ENCODE data around the gene PTPRN2. TPM values are rescaled to one million over a fixed set of nuclear protein-coding genes. Genes with fewer than 3 reads are reported as not detected.

The PTPRN2 gene
- polyA plus RNA-seq, 4 donors: 1.6 to 11.7 (median 4.0) TPM

DNA sequence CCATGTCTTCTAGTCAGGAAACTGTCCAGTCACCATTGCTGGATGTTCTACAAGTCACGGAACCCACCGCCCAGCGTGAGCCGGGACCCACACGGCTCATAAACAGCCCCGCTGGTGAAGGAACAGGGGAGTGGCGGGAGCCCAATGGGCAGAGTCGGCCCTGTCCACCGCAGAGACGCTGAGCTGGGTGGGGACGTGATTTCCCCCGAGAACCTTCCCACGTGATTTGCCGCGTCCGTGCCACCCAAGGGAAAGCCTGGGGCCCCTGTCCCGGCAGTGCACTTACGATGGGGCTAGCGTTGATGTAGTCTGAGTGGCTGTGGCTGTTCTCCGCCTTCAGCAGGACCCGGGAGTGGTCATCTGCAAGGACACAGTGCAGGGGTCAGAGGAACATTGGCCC, 983.9 kb downstream of the PTPRN2 start:
- no peaks in the 10 kb centered on the region for H3K36me3 ChIP-seq (ENCODE audit: control insufficient read depth in 3 of 3, insufficient read depth in 2 of 3, low read depth in 1 of 3, low read length in 3 of 3)
- H3K27me3 ChIP-seq (ENCODE audit: control insufficient read depth in 3 of 3, insufficient read depth in 3 of 3, low read length in 3 of 3): no peaks in the 10 kb centered on the region
- DNase-seq (no peak), FAIRE-seq (no peak)
- no peak overlapping the region for H3K4me3 ChIP-seq (ENCODE audit: low read depth in 1 of 3, low read length in 3 of 3)
- H3K4me1 ChIP-seq (ENCODE audit: control insufficient read depth in 3 of 3, insufficient read depth in 2 of 3, low read depth in 1 of 3, low read length in 2 of 3): no peaks in the 10 kb centered on the region
- H3K9me3 ChIP-seq (ENCODE audit: control insufficient read depth in 2 of 2, insufficient read depth in 1 of 2, low read depth in 1 of 2, low read length in 1 of 2): no peaks in the 10 kb centered on the region
- 87 to 92% (median 91%) methylated on average over 21 of the region's 21 CpGs for WGBS, 3 donors
- no peak overlapping the region for H3K27ac ChIP-seq (ENCODE audit: low read depth in 1 of 3, low read length in 2 of 3)

DNA sequence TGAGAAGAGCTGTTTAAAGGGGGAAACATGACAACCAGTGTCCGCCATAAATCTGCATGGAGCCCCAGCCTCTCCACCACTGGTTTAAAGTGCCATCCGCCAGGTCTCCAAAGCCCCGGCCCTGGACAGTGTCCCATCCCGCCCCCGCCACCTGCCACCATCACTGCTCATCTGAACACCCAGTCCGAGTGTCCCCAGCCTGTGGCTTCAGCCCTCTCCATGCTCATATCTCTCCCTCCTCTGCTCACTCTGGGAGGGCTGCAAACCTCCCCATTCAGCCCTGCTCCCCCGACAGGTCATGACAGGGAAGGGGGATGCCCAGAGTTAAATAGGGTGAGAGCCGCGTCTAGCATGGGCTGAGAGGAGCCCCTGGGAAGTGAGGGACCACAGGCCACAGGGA, 984.6 kb downstream of the PTPRN2 start:
- H3K4me1 ChIP-seq (ENCODE audit: control insufficient read depth in 3 of 3, insufficient read depth in 2 of 3, low read depth in 1 of 3, low read length in 2 of 3): no peaks in the 10 kb centered on the region
- no peak overlapping the region for H3K4me3 ChIP-seq (ENCODE audit: low read depth in 1 of 3, low read length in 3 of 3)
- FAIRE-seq (no peak), DNase-seq (no peak)
- H3K27me3 ChIP-seq (ENCODE audit: control insufficient read depth in 3 of 3, insufficient read depth in 3 of 3, low read length in 3 of 3): no peaks in the 10 kb centered on the region
- no peak overlapping the region for H3K27ac ChIP-seq (ENCODE audit: low read depth in 1 of 3, low read length in 2 of 3)
- H3K36me3 ChIP-seq (ENCODE audit: control insufficient read depth in 3 of 3, insufficient read depth in 2 of 3, low read depth in 1 of 3, low read length in 3 of 3): no peaks in the 10 kb centered on the region
- H3K9me3 ChIP-seq (ENCODE audit: control insufficient read depth in 2 of 2, insufficient read depth in 1 of 2, low read depth in 1 of 2, low read length in 1 of 2): no peaks in the 10 kb centered on the region
- WGBS, 3 donors: 81 to 88% (median 86%) methylated on average over 9 of the region's 9 CpGs

DNA sequence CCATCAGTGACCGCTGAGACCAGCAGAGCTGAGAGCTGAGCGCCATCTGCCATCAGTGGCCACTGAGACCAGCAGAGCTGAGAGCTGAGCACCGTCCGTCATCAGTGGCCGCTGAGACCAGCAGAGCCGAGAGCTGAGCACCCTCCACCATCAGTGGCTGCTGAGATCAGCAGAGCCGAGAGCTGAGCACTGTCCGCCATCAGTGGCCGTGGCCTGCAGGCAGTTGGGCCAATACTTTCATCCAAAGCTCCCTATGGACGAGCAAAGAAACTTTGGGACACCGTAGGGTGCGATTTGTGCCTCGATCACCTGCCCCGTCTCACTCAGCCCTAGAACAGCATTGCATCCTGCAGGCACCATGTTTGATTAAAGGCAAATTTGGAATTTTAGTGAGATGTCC, 985.0 kb downstream of the PTPRN2 start:
- Histone ChIP-seq H3K9me3 (ENCODE audit: control insufficient read depth in 2 of 2, insufficient read depth in 1 of 2, low read depth in 1 of 2, low read length in 1 of 2) (no peaks in the 10 kb centered on the region), H3K4me1 (ENCODE audit: control insufficient read depth in 3 of 3, insufficient read depth in 2 of 3, low read depth in 1 of 3, low read length in 2 of 3) (no peaks in the 10 kb centered on the region), H3K27ac (ENCODE audit: low read depth in 1 of 3, low read length in 2 of 3) (no peak overlapping the region), H3K36me3 (ENCODE audit: control insufficient read depth in 3 of 3, insufficient read depth in 2 of 3, low read depth in 1 of 3, low read length in 3 of 3) (no peaks in the 10 kb centered on the region), H3K4me3 (ENCODE audit: low read depth in 1 of 3, low read length in 3 of 3) (no peak overlapping the region), H3K27me3 (ENCODE audit: control insufficient read depth in 3 of 3, insufficient read depth in 3 of 3, low read length in 3 of 3) (no peaks in the 10 kb centered on the region)
- FAIRE-seq (no peak), DNase-seq (no peak)
- WGBS, 3 donors: 88 to 91% (median 89%) methylated on average over 14 of the region's 14 CpGs

DNA sequence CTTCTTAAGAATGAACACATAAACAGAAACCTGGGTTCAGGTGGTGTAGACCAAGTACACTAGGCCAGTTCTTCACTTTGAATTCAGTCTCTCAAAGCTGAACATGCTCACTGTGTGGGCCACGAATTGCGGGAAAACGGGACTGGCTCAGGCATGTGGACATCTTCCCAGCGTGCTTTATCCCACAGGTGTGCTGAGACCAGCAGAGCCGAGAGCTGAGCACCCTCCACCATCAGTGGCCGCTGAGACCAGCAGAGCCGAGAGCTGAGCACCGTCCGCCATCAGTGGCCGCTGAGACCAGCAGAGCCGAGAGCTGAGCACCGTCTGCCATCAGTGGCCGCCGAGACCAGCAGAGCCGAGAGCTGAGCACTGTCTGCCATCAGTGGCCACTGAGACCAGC, 985.5 kb downstream of the PTPRN2 start:
- Histone ChIP-seq H3K36me3 (ENCODE audit: control insufficient read depth in 3 of 3, insufficient read depth in 2 of 3, low read depth in 1 of 3, low read length in 3 of 3) (no peaks in the 10 kb centered on the region), H3K27ac (ENCODE audit: low read depth in 1 of 3, low read length in 2 of 3) (no peak overlapping the region), H3K9me3 (ENCODE audit: control insufficient read depth in 2 of 2, insufficient read depth in 1 of 2, low read depth in 1 of 2, low read length in 1 of 2) (no peaks in the 10 kb centered on the region), H3K4me1 (ENCODE audit: control insufficient read depth in 3 of 3, insufficient read depth in 2 of 3, low read depth in 1 of 3, low read length in 2 of 3) (no peaks in the 10 kb centered on the region), H3K27me3 (ENCODE audit: control insufficient read depth in 3 of 3, insufficient read depth in 3 of 3, low read length in 3 of 3) (no peaks in the 10 kb centered on the region), H3K4me3 (ENCODE audit: low read depth in 1 of 3, low read length in 3 of 3) (no peak overlapping the region)
- DNase-seq: no peak
- WGBS, 3 donors: 89 to 94% (median 89%) methylated on average over 15 of the region's 15 CpGs
- no peak for FAIRE-seq

- Histone ChIP-seq H3K27me3 (ENCODE audit: control insufficient read depth in 3 of 3, insufficient read depth in 3 of 3, low read length in 3 of 3) (no peaks in the 10 kb centered on the region), H3K36me3 (ENCODE audit: control insufficient read depth in 3 of 3, insufficient read depth in 2 of 3, low read depth in 1 of 3, low read length in 3 of 3) (no peaks in the 10 kb centered on the region), H3K4me3 (ENCODE audit: low read depth in 1 of 3, low read length in 3 of 3) (no peak overlapping the region), H3K4me1 (ENCODE audit: control insufficient read depth in 3 of 3, insufficient read depth in 2 of 3, low read depth in 1 of 3, low read length in 2 of 3) (no peaks in the 10 kb centered on the region), H3K9me3 (ENCODE audit: control insufficient read depth in 2 of 2, insufficient read depth in 1 of 2, low read depth in 1 of 2, low read length in 1 of 2) (no peaks in the 10 kb centered on the region), H3K27ac (ENCODE audit: low read depth in 1 of 3, low read length in 2 of 3) (no peak overlapping the region)
- DNase-seq (no peak), FAIRE-seq (no peak)
- WGBS, 3 donors: 84 to 85% (median 85%) methylated on average over 11 of the region's 11 CpGs
Observed at GRCh38 chr7:157601530-157601929, 986.1 kb downstream of the PTPRN2 start.

GRCh38 chr7:157599491-157599890, 988.1 kb downstream of the PTPRN2 start:
- H3K4me1 ChIP-seq (ENCODE audit: control insufficient read depth in 3 of 3, insufficient read depth in 2 of 3, low read depth in 1 of 3, low read length in 2 of 3): no peaks in the 10 kb centered on the region
- no peak for FAIRE-seq
- no peaks in the 10 kb centered on the region for H3K9me3 ChIP-seq (ENCODE audit: control insufficient read depth in 2 of 2, insufficient read depth in 1 of 2, low read depth in 1 of 2, low read length in 1 of 2)
- no peaks in the 10 kb centered on the region for H3K36me3 ChIP-seq (ENCODE audit: control insufficient read depth in 3 of 3, insufficient read depth in 2 of 3, low read depth in 1 of 3, low read length in 3 of 3)
- 86 to 93% (median 89%) methylated on average over 4 of the region's 4 CpGs for WGBS, 3 donors
- no peak for DNase-seq
- H3K27ac ChIP-seq (ENCODE audit: low read depth in 1 of 3, low read length in 2 of 3): no peak overlapping the region
- H3K27me3 ChIP-seq (ENCODE audit: control insufficient read depth in 3 of 3, insufficient read depth in 3 of 3, low read length in 3 of 3): no peaks in the 10 kb centered on the region
- H3K4me3 ChIP-seq (ENCODE audit: low read depth in 1 of 3, low read length in 3 of 3): no peak overlapping the region

DNA sequence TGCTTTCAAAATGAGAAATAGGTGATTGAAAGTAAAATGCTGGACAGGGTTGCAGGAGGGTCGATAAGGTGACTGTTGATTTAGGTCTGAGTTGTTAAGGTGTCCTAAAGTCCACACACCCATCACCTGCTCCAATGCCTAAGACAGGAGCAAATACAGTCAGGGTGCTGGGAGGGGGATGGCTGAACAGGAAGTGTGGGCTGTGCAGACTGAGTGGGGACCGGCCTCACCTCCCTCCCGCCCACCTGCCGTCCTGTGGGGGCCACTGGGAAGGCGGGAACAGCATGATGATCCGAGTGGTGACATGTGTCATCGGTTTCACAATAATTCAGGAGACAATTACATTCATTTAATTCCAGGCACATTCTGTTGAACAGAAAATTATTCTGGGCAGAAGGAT, 990.1 kb downstream of the PTPRN2 start:
- no peak for FAIRE-seq
- 28 to 56% (median 38%) methylated on average over 7 of the region's 7 CpGs for WGBS, 3 donors
- no peaks in the 10 kb centered on the region for H3K4me1 ChIP-seq (ENCODE audit: control insufficient read depth in 3 of 3, insufficient read depth in 2 of 3, low read depth in 1 of 3, low read length in 2 of 3)
- no peak for DNase-seq
- H3K4me3 ChIP-seq (ENCODE audit: low read depth in 1 of 3, low read length in 3 of 3): no peak overlapping the region
- H3K36me3 ChIP-seq (ENCODE audit: control insufficient read depth in 3 of 3, insufficient read depth in 2 of 3, low read depth in 1 of 3, low read length in 3 of 3): no peaks in the 10 kb centered on the region
- H3K27me3 ChIP-seq (ENCODE audit: control insufficient read depth in 3 of 3, insufficient read depth in 3 of 3, low read length in 3 of 3): no peaks in the 10 kb centered on the region
- H3K27ac ChIP-seq (ENCODE audit: low read depth in 1 of 3, low read length in 2 of 3): no peak overlapping the region
- no peaks in the 10 kb centered on the region for H3K9me3 ChIP-seq (ENCODE audit: control insufficient read depth in 2 of 2, insufficient read depth in 1 of 2, low read depth in 1 of 2, low read length in 1 of 2)

GRCh38 chr7:157596881-157597280, 990.7 kb downstream of the PTPRN2 start:
- no peaks in the 10 kb centered on the region for H3K4me1 ChIP-seq (ENCODE audit: control insufficient read depth in 3 of 3, insufficient read depth in 2 of 3, low read depth in 1 of 3, low read length in 2 of 3)
- 71 to 78% (median 72%) methylated on average over 15 of the region's 15 CpGs for WGBS, 3 donors
- no peaks in the 10 kb centered on the region for H3K36me3 ChIP-seq (ENCODE audit: control insufficient read depth in 3 of 3, insufficient read depth in 2 of 3, low read depth in 1 of 3, low read length in 3 of 3)
- DNase-seq (no peak), FAIRE-seq (no peak)
- no peak overlapping the region for H3K27ac ChIP-seq (ENCODE audit: low read depth in 1 of 3, low read length in 2 of 3)
- no peaks in the 10 kb centered on the region for H3K9me3 ChIP-seq (ENCODE audit: control insufficient read depth in 2 of 2, insufficient read depth in 1 of 2, low read depth in 1 of 2, low read length in 1 of 2)
- no peaks in the 10 kb centered on the region for H3K27me3 ChIP-seq (ENCODE audit: control insufficient read depth in 3 of 3, insufficient read depth in 3 of 3, low read length in 3 of 3)
- no peak overlapping the region for H3K4me3 ChIP-seq (ENCODE audit: low read depth in 1 of 3, low read length in 3 of 3)

GRCh38 chr7:157596471-157596870, 991.2 kb downstream of the PTPRN2 start:
- no peaks in the 10 kb centered on the region for H3K36me3 ChIP-seq (ENCODE audit: control insufficient read depth in 3 of 3, insufficient read depth in 2 of 3, low read depth in 1 of 3, low read length in 3 of 3)
- H3K27me3 ChIP-seq (ENCODE audit: control insufficient read depth in 3 of 3, insufficient read depth in 3 of 3, low read length in 3 of 3): no peaks in the 10 kb centered on the region
- DNase-seq (no peak), FAIRE-seq (no peak)
- WGBS, 3 donors: 84 to 85% (median 84%) methylated on average over 11 of the region's 11 CpGs
- H3K4me1 ChIP-seq (ENCODE audit: control insufficient read depth in 3 of 3, insufficient read depth in 2 of 3, low read depth in 1 of 3, low read length in 2 of 3): no peaks in the 10 kb centered on the region
- H3K9me3 ChIP-seq (ENCODE audit: control insufficient read depth in 2 of 2, insufficient read depth in 1 of 2, low read depth in 1 of 2, low read length in 1 of 2): no peaks in the 10 kb centered on the region
- no peak overlapping the region for H3K4me3 ChIP-seq (ENCODE audit: low read depth in 1 of 3, low read length in 3 of 3)
- no peak overlapping the region for H3K27ac ChIP-seq (ENCODE audit: low read depth in 1 of 3, low read length in 2 of 3)
